HTR-8/SVneo (cell line): ENCODE measurements around the gene TMEM131L.
"Not testable (repeated sequence)": the region's sequence is repeated elsewhere in the genome, so short reads cannot be mapped to it uniquely, and the experiment has no call there.

ENCODE experiments used
- DNase-seq: peaks from one replicate; pipeline ENCODE4 v3.0.0; 2011; ENCODE audit warnings: low spot score, mixed read lengths; ENCODE audit not compliant: insufficient read length
- FAIRE-seq: peaks from 2 replicates; lab custom pipeline; 2011; peaks lifted over from hg19 to GRCh38; lab: Jason Lieb, UNC

TMEM131L gene

DNA sequence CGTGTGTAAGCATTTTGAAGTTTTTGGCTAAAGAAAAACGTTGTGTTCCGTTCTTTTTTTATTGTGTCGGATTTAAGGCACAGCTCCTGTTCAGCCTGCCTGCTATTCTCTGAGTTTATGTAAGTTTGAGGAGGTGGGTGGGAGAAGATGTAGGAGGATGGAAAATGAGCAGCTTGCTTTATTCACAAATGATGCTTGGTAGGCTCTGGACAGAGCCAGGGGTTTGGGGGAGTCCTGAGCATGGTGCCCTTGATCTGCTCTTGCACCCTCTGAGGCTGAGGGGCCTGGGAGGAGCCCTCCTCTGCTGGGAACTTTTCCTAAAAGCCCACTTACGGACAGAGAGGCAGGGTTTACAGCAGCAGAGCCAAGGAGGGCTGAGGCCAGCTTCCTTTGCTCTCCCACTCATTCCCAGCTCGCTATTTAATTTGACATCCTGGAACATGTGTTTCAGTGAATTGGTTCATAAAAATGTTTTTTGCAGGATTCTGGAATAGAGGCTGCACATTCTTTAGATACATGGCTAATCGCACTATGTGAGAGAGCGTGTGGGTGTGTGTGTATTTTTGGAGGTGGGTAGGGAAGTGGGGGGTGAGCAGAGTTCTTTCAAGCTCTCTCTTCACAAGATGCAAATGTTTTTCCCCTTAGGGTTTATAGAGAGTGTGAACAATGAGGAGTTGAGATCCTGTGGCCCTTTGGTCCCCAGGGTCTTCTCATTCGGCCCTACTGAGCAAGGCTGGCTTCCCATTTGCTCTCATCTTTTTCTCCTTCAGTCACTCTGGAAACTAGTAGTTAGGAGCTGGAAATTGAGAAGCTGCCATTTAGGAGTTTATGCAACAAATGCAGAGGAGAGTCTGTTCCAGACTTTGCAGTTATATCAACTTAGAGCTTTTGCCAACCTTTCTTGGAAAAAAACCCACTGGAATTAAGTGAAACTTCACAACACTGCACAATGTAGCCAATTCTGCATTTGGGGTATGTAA, 32.1 kb downstream of the TMEM131L start:
- FAIRE-seq (no peak), DNase-seq (no peak)

DNA sequence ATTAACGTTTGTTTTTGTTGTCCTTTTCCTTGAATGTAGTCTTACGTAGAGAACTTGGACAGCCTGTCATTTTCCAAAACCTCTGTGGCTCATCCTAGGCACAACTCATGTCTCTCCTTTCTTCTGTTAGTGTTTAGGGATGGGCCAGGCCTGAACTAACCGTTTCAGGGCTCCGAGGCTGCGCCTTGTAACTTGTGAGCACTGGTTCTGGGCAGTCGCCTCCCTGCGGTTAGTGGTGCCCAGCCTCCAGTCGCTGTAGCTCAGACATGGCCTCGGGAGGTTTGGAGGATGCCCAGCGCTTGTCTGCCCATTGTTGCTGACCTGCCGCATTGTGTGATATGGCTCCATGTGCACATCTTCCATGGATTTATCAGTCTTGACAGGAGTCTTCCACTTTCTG, 32.8 kb downstream of the TMEM131L start:
- DNase-seq: no peak
- FAIRE-seq: no peak

DNA sequence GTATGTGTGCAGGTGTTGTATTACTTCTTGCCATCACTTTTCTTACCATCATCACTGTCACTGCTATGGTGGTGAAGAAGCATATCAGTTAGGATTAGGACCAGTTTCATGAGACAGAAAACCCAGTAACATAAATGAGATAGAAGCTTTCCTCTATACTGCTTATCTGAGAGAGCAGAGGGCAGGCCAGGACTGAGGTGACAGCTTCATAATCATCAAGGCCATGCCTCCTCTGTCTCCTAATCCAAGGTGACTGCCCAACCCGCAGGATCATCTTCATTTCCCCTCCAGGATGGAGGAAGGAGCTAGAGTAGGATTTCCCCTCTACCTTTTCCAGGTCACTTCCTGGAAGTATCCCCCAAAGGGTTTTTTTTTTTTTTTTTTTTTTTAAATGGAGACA, 35.4 kb downstream of the TMEM131L start:
- DNase-seq (no peak), FAIRE-seq (no peak)

DNA sequence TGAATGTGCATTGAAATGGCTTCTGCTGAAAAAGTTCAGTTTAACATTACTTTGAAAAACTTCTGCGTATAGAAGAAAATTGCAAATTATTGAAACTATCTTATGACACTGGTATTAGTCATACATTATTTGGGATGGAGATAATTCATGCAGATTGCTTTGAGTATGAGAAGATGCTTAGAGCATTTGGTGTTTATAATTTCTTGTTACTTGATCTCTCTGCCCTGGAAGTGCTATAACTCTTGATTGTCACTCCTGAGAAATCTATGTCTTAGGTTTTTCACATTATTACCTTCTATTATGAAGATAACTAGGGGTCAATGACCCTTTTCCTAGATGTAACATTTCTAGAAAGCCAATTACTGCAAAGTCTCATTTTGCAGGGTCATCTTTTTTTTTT, 36.4 kb downstream of the TMEM131L start:
- no peak for FAIRE-seq
- no peak for DNase-seq

DNA sequence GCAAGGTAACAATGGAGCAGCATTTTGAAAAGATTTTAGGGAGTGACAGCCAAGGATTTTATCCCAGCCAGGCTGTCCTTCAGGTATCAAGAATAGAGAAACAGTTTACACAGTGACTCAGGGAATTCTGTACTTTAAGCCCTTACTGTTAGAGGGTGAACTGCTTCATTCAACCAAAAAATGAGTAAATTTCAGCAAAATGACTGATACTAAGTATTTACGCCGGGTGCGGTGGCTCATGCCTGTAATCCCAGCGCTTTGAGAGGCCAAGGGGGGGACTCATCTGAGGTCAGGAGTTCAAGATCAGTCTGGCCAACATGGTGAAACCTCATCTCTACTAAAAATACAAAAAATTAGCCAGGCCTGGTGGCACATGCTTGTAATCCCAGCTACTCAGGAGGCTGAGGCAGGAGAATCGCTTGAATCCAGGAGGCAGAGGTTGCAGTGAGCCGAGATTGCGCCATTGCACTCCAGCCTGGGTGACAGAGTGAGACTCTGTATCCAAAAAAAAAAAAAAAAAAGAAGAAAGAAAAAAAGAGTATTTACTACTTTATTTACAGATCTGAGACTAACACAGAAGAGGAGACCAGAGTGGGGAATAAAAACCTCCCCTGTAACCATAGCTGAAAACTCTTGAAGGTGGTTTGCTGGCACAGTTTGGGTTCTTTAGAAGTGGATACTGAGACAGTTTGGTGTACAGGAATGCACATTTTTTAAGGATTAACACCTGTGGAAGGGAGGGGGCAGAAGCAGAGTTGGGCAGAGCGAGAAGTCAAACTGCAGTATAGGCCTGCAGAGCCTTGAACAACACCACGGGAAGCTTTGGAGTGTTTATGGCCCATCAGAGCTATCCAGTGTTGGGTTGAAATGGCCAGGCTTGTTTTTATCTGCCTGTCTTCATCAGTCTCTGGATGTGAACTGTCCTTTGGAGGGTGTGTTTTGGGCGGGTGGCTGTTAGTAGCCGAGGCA, 40.5 kb downstream of the TMEM131L start:
- DNase-seq (no peak), FAIRE-seq (no peak)

DNA sequence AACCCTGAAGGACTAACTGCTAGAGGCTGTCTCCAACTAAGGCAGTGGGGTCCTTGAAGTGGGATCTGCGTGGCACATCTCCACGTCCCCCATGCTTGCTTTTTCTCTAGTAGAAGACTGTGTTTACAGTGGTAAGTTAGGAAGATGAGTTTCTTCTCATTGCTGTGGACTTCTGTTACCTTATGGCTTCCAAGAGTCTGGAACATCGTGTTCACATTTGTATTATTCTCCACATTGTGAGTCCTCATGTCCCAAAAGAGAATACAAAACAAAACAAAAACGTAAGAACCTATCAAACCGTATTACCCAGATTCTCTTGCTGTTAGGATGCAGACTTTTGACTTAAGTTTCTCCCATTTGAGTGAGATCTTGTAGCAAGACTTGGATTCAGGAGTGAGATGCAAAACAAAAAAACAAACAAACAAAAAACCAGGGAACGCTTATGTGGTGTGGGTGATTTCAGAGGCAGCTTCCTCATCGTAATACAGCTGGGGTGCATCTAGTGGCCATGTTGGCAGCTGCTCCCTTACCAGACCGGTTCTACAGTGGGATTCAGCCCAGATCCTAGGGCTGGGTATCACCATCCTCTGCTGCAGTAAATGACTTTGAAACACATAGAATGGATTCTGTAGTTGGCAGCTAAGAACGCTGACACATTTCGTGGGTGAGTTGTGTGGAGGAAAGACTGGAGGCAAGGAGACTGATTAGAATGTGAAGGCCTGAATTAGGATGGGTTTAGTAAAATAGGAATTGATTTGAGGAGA, 41.3 kb downstream of the TMEM131L start:
- DNase-seq (no peak), FAIRE-seq (no peak)

DNA sequence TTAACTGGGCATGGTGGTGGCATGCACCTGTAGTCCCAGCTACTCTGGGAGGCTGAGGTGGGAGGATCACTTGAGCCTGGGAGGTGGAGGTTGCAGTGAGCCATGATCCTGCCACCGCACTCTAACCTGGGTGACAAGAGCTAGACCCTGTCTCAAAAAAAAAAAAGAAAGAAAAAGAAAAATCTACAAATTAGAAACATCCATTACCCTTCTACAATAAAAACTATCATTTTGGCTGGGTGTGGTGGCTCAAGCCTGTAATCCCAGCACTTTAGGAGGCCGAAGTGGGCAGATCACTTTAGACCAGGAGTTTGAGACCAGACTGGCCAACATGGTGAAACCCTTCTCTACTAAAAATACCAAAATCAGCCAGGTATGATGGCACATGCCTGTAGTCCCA, 43.1 kb downstream of the TMEM131L start:
- not testable (repeated sequence) for FAIRE-seq, DNase-seq

DNA sequence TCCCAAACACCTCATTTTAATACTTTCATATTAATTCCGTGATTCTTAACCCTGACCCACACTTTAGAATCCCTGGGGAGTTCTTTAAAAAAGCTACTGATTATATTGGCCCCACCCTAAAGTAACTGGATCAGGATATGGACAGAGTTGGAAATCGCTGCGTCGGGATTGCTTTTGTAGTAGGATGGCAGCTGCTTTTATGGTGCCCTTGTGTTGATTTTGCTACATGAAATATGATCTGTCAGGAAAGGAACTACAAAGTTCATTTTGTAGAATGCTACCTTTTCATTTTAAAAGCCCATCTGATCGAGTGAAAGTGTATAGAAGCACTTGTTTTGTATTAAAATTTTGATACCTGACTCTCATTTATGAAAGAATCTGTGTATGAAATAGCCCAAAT, 43.6 kb downstream of the TMEM131L start:
- DNase-seq: no peak
- FAIRE-seq: no peak

DNA sequence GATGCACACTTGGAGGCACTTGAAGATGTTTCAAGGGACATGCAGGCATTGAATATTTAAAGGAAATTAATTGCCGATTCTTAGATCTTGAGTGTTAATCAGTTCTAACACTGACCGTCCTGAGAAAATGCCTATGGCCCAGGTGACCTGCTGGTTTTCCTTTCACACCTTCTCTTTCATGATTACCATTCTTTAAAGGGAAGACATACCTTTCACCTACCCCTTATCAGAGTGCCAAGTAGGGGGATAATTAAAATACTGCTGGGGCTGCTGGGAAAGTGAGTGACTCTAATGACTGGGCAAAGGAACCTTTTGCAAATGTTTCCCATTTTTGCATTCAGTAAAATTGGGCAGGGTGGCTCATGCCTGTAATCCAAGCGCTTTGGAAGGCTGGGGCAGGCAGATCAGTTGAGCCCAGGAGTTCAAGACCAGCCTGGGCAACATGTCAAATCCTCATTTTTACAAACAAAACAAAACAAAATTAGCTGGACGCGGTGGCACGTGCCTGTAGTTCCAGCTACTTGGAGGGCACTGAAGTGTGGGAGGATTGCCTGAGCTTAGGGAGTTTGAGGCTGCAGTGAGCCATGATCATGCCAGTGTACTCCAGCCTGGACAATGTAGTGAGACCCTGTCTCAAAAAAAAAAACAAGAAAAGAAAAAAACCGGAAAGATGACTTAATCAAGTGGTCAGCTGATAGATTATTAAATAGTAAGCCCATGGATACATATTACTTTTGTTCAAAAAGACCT, 44.3 kb downstream of the TMEM131L start:
- no peak for FAIRE-seq
- DNase-seq: no peak

DNA sequence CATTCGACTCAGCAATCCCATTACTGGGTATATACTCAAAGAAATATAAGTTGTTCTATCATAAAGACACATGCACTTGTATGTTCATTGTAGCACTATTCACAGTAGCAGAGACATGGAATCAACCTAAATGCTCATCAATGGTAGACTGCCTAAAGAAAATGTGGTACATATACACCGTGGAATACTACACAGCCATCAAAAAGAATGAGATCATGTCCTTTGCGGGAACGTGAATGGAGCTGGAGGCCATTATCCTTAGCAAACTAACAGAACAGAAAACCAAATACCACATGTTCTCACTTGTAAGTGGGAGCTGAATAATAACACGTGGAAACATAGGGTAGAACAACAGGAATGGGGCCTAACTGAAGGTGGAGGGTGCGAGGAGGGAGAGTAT, 44.9 kb downstream of the TMEM131L start:
- FAIRE-seq (no peak), DNase-seq (no peak)

DNA sequence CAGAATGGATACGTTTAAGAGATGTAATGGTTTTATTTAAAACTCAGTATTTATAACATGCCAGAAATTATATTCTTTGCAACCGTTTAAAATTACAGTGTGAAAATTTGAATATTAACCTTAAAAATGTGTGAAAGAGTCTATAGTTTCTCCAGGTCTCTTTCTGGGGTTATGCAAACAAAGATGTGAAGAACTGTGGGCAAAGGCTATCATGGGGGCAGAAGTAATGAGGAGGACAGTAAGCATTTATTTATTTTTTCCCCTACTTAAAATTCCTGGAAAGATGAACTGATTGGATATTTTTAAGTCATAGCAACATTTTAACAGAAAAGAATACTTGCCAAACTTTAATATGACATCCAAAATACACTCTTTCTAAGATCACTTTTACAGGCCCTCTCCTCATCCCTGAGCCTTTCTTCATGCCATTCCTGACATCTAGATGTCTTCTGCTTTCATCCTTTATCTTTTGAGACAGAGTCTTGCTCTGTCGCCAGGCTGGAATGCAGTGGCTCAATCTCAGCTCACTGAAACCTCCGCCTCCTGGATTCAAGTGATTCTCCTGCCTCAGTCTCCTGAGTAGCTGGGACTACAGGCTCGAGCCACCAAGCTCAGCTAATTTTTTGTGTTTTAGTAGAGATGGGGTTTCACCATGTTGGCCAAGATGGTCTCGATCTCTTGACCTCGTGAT, 46.1 kb downstream of the TMEM131L start:
- FAIRE-seq (no peak), DNase-seq (no peak)

DNA sequence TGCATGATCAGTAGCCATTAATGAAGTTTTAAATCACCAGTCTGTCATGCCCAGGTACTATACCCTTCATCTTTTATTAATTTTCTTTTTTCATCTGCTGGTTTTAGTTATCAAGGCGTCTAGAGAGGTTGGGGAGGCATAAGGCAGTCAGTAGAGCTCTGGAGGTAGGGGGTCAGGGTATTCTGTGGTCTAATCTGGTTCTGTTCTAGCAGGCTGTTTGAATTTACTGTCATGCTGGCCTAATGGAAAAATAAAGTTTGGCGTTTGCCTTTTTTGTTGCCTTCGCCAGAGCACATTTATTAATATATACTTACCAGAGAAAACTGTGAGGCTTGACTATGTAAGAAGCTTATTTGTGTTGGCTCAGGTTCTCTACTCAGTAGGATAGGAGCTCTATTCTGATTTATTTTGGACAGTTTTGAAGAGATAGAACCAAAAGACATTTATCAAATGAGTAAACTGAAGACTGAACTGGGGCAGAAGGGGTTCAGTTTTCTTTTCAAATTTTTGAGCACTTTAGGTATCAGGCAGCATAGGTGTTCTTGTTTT, 46.9 kb downstream of the TMEM131L start:
- DNase-seq (no peak), FAIRE-seq (no peak)

DNA sequence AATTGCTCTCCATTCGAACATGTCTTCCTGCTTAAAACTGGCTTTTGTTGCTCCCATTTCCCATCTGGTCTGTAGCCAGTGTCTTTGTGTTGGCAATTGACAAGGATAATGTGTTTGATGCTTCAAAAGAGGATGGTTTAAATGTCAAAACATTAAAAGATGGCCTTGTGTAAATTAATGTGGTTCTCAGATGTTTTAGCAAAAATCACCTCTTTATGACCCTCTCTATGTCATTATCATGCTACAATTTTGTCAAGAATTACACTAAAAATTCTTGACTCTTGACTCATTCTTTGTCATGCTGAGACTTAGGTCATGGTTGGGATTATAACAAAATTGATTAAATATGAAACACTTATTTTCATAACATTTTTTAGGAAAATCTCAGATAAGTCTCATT, 47.4 kb downstream of the TMEM131L start:
- FAIRE-seq: no peak
- peak; percentile 43 for DNase-seq

DNA sequence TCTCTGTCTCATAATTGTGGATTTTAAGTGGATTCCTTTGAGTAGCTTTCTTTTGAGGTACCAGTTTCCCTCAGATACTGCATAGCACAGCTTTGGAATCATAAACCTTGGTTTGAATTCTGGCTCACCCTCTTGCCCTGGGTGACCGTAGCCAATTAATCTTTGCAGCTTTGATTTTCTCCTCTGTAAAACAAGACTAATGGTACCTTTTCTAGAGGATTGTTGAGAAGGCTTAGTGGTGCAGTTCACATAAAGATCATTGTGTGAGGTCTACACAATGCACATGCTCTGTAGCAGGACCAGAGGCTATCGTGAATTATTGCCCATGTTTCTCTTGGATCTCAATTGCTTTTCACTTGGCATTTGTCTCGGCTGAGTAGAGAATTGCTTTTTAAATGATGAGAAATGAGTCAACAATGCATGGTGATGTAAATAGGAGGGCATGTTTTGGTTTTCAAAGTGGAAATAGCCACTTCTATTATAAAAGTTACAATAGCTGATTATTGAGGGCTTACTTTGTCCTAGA, 47.9 kb downstream of the TMEM131L start:
- DNase-seq: peak; percentile 39
- FAIRE-seq: no peak

DNA sequence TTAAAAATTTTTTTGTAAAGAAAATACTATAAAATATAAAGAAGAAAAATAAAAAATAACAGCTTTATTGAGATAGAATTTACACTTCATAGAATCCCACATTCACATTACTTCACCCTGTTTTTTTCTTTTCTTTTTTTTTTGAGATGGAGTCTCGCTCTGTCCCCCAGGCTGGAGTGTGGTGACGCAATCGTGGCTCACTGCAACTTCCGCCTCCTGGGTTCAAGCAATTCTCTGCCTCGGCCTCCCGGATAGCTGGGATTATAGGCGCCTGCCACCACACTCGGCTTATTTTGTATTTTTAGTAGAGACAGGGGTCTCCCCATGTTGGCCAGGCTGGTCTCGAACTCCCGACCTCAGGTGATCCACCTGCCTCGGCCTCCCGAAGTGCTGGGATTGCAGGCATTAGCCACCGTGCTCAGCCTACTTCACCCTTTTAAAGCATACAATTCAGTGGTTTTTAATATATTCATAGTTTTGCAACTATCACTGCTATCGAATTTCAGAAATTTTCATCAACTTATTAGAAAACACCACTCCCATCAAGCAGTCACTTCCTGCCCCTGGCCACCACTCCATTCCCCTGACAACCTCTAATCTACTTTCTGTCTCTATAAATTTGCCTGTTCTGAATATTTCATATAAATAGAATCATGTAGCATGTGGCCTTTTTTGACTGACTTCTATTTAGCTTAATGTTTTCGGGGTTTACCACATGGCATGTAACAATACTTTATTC, 48.7 kb downstream of the TMEM131L start:
- DNase-seq (no peak), FAIRE-seq (no peak)

DNA sequence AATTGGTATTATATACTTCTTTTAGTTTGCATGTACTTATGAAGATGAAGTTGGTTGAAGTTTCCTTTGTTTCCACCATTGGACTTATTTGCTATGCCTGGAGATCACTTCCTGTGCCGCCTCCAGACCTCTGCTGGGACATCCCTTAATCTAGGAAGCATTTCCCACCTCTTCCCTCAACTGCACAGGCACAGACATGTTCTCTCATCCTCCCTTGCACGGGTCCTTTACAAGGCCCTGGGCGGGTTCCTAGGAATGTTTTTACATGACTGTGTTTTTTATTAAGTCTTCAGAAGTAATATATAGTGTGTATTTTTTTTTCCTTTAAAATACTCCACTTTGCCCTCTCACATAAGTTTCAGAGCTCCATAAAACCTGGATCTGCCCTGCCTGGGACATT, 51.0 kb downstream of the TMEM131L start:
- FAIRE-seq: no peak
- no peak for DNase-seq

DNA sequence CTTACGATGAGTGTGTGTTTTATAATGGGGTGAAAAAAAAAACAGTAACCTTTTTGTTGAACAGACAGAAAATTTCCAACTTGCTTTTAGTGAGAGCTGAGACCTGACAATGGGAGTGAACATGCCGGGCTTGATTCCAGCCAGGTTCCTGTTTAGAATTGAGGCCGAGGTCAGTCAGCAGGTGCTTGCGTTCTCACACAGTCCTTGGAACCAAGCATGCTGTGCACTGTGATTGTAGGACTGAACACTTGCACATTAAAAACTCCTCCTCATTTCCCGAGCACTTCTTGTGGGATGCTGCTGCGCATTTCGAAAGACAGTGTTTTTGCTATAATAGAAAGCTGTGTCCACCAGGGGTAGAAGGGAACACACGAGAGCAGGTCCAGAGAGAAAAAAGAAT, 51.8 kb downstream of the TMEM131L start:
- DNase-seq: no peak
- FAIRE-seq: no peak
